Motor neuron (in vitro differentiated cells): ENCODE data around the gene TSPAN18. TPM values are rescaled to one million over a fixed set of nuclear protein-coding genes. Genes with fewer than 3 reads are reported as not detected.

ENCODE experiments used
- ATAC-seq, 8 experiments: fragments of 200-7000 bp; cut with Tn5 transposase; replicated peaks in 6 of 8; 2 replicates each; pipeline ENCODE4 v1.8.0; 2021; ENCODE audit warnings: mild to moderate bottlenecking in 8 of 8, moderate library complexity in 8 of 8
- H3K27ac ChIP-seq, 2 donors: fragments of 250-450 bp; sonication (Bioruptor Pico); 2 replicates each; pipeline ENCODE4 v1.9.0; 2021; ENCODE audit warnings: antibody characterized with exemption in 2 of 2, mild to moderate bottlenecking in 2 of 2, moderate library complexity in 1 of 2
- H3K4me1 ChIP-seq, 2 donors: fragments of 250-450 bp; sonication (Bioruptor Pico); replicated peaks in 1 of 2; 2 replicates each; pipeline ENCODE4 v1.6.1; 2021; ENCODE audit warnings: antibody characterized with exemption in 2 of 2, mild to moderate bottlenecking in 2 of 2, moderate library complexity in 1 of 2
- H3K4me3 ChIP-seq, 5 donors: fragments of 250-450 bp; sonication (Bioruptor Pico); 2 replicates each; pipeline ENCODE4 v1.9.0; 2021; ENCODE audit warnings: antibody characterized with exemption in 5 of 5, mild to moderate bottlenecking in 5 of 5, moderate library complexity in 4 of 5
- WGBS, 10 experiments: fragments of 450-650 bp; shearing (Covaris generic); methylation state at CpG; one replicate each; pipeline ENCODE4 v1.0.0; 2022; 5-methylcytosine and 5-hydroxymethylcytosine counted together
- in situ Hi-C, 9 experiments: fragments of 400-800 bp; cut with MboI; loops; one replicate each; pipeline ENCODE4 v1.15.0; 2021; ENCODE audit warnings: low sequenced_read_pairs in 9 of 9, low pct_unique_long_range_greater_than_20kb in 2 of 9; ENCODE audit not compliant: unreplicated experiment in 9 of 9
- total RNA-seq, 8 experiments: library from RNA; unstranded; fragments of 300-600 nt; gene quantifications; 2 replicates each; pipeline versions ENCODE4 v1.2.3 to v1.2.4, GENCODE V29; 2022

The TSPAN18 gene
- total RNA-seq, 8 experiments from 2014 or later, result 17.4 to 128 (median 30.2) TPM

DNA sequence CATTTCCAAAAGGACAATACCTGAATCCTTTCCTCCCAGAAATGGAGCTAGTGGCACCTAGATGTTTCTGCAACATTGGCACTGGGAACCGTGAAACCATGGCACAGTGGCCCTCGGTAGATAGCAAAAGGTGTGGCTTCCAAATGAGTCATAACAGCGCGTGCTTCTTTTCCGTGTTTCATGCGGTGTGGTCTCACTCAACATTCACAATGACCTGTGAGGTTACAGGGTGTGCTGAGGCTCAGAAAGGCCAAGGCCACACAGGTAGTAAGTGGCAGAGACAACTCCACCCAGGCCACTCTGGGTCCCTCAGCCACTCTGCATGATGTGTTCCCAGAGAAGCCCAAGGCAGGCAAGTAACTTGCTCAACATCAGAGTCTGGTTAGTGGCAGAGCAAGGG is 156.5 kb downstream of the TSPAN18 start:
- 68 to 100% (median 96%) methylated on average over 1 to 6 of the region's 6 CpGs; no CpG with 5 or more reads in 4 of the 10 experiments for WGBS, 10 experiments
- ATAC-seq, result peak in 1 of 8 experiments; percentile 16
- no peak overlapping the region for H3K27ac ChIP-seq
- H3K4me1 ChIP-seq, result peaks cover 57 to 63% of the 10 kb centered on the region in 2 donors
- in situ Hi-C loops, result loop anchor here in 2 of 9 experiments (25.0 kb wide), 1 partner anchor 146 kb away; the partner anchor contains the start of gene TSPAN18 (in 2 of the 2)
- H3K4me3 ChIP-seq, result no peak overlapping the region

DNA sequence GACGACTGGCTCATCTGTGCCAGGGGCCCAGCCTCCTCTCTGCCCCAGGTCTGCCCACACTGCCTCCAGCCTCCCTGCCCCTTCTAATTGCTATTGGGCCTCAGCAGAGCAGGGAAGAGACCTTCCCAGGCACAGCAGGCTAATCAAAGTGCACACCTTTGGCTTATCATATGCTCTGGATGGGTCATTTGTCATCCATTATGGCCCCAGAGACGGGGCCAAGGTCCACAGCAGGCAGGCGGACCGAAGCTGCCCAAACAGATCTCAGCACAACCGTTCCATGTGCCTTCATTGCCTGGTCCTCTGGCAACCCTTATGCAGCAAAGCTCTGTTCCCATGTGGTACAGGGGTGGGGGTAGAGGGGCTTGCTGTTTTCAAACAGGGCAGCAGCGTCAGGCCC is 157.3 kb downstream of the TSPAN18 start:
- in situ Hi-C loops, result loop anchor here in 2 of 9 experiments (25.0 kb wide), 1 partner anchor 147 kb away; the partner anchor contains the start of gene TSPAN18 (in 2 of the 2)
- no peak for ATAC-seq
- H3K27ac ChIP-seq, result no peak overlapping the region
- H3K4me1 ChIP-seq, result peaks cover 49 to 55% of the 10 kb centered on the region in 2 donors
- WGBS, 10 experiments, result 80 to 100% (median 100%) methylated on average over 1 to 2 of the region's 6 CpGs; no CpG with 5 or more reads in 5 of the 10 experiments
- no peak overlapping the region for H3K4me3 ChIP-seq

DNA sequence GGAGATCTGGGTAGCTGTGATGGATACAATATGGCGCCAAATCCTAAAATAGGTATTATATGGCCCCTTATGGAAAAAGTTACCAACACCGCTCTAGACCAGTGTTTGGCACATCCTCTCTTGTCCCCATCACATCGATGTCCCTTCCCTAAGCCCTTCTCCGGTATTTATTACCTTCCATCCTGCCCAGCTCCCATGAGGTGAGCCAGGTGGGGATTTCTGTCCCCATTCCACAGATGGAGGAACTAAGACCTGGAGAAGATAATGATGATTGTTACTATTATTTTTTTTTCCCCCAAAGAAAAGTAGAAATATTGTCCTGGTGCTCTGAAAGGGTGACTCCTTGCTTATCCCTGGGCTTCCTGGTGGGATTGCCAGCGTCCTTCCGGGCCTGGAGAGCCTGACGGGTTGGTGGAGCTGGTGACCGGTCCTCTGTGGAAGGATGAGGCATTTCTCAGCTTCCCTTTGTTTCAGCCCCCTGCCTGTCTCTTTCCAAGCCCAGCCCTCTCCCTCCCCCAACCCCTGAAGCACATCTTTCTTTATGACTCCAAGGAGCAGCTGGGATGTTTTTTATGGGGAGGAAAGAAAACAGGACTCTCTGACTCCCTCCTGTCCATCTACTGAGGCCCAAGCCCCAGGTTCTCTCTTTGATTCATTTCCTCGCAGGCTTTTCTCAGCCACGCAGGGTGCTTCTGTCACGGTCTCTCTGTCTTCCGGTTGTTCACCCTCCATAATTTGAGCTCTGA is 158.5 kb downstream of the TSPAN18 start:
- peak in 5 of 8 experiments; percentile 55 to 65 (median 61) for ATAC-seq
- WGBS, 10 experiments, result 18 to 100% (median 95%) methylated on average over 1 to 6 of the region's 12 CpGs; no CpG with 5 or more reads in 2 of the 10 experiments
- in situ Hi-C loops, result loop anchor here in 2 of 9 experiments (25.0 kb wide), 1 partner anchor 148 kb away; the partner anchor contains the start of gene TSPAN18 (in 2 of the 2)
- Histone ChIP-seq H3K27ac (peak overlapping the region; percentile 71 to 78), H3K4me3 (no peak overlapping the region), H3K4me1 (peaks cover 47 to 54% of the 10 kb centered on the region in 2 donors)

DNA sequence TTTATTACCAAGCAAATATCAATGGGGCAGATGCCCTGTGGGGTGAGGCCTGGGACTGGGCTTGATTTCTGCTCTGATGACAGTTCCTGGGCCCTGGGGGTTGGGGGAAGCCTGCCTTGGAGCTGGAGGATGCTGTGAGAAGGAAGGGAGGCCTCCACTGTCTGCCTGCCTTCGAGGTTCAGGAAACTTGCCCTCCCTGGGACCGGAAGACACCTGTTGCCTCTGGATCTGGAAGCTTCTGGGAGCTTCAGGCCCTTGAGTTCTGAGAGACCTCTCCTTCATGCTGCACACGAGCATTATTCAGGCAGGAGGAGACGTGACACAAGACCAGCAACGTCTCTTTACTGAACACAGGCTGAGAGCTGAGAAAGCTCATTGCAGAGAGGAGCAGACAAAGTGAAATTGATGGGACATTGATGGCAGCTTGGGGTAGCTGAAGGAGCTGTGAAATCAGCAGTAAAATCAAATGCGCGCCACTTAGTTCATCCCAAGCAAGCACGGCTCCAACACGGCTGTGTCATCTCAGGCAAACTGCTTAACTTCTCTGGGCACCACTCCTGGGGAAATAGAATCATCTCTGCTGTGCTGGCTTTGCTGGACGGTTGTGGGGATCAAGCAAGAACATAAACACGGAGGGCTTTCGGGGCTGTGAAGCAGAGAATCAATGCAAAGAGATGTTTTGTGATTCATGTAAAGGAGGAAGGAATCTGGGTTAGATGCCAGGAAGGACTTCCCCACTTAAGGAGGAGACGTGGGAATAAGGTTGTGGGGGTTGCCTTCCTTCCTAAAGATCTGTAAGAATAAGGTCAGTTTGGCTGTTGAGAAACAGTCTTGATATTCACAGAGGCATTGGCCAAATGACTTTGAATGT is 159.4 kb downstream of the TSPAN18 start:
- 0 to 100% (median 45%) methylated on average over 1 to 7 of the region's 13 CpGs; no CpG with 5 or more reads in 1 of the 10 experiments for WGBS, 10 experiments
- in situ Hi-C loops, result loop anchor here in 2 of 9 experiments (25.0 kb wide), 1 partner anchor 149 kb away; the partner anchor contains the start of gene TSPAN18 (in 2 of the 2)
- peak in 5 of 8 experiments; percentile 51 to 68 (median 60) for ATAC-seq
- Histone ChIP-seq H3K4me3 (no peak overlapping the region), H3K4me1 (peaks cover 48 to 55% of the 10 kb centered on the region in 2 donors), H3K27ac (peak overlapping the region; percentile 71 to 78)

DNA sequence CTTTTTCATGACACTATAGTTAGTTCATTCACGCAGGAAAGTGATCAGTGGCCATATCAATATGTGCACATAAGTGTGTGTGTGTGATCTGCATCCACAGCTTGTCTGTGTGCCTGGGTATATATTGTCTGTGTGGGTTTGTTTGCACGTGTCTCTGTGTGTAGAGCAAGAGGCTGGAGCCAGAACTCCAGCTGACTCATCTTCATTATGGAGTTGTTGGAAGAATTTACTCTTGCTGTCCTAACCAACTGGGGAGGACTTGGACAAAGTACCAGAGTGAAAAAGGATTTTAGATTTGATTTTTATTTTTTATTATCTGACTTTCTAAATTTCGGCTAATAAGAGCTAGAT is 160.0 kb downstream of the TSPAN18 start:
- peak in 4 of 8 experiments; percentile 27 to 71 (median 56) for ATAC-seq
- Histone ChIP-seq H3K4me3 (no peak overlapping the region), H3K4me1 (peaks cover 54 to 61% of the 10 kb centered on the region in 2 donors), H3K27ac (no peak overlapping the region)
- in situ Hi-C loops, result loop anchor here in 2 of 9 experiments (25.0 kb wide), 1 partner anchor 149 kb away; the partner anchor contains the start of gene TSPAN18 (in 2 of the 2)
- WGBS, 10 experiments, result 0 to 80% (median 40%) methylated on average over 1 to 2 of the region's 3 CpGs; no CpG with 5 or more reads in 6 of the 10 experiments

DNA sequence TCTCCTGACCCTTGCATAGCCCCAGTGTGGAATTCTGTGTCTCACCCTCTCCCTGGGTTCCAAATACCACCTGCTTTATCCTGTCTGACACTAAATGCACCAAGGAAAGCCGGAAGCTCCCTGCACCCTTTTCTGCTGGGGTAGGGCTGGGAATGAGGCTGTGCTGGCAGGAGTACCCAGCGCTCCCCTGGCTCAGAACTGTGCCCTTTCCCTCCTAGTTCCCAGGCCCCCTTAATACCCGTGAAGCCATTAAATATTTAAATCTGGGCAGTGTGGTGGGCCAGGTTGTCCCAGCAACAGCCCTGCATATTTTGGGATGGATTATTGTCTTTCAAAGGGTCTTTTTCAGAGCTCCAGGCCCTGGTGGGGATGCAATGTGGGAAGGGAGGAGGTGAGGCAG is 160.9 kb downstream of the TSPAN18 start:
- no peak overlapping the region for H3K4me3 ChIP-seq
- H3K4me1 ChIP-seq, result peaks cover 55 to 63% of the 10 kb centered on the region in 2 donors
- in situ Hi-C loops, result loop anchor here in 2 of 9 experiments (25.0 kb wide), 1 partner anchor 150 kb away; the partner anchor contains the start of gene TSPAN18 (in 2 of the 2)
- 50% methylated on average over 2 of the region's 3 CpGs; no CpG with 5 or more reads in 9 of the 10 experiments for WGBS, 10 experiments
- ATAC-seq, result no peak
- no peak overlapping the region for H3K27ac ChIP-seq

DNA sequence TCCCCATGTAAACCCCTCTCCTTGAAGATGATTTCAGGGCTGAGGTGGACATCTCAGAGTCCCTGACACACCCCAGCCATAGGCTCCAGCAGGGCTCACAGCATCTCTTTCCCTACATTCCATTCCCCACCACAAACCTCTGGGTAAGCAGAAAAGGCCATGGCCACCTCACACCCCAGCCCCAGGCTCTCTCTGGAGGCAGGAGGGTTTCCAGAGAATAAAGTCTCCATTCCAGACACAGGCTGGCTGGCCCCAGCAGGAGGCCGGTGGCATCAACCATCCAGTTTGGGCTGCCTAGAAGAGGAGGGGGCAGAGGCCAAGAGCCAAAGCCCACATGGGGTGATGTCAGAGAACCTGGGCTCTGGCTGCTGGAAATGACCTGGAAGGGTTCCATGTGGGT is 162.5 kb downstream of the TSPAN18 start:
- WGBS, 10 experiments, result 100% methylated on average over 1 of the region's 1 CpG; no CpG with 5 or more reads in 9 of the 10 experiments
- ATAC-seq, result no peak

DNA sequence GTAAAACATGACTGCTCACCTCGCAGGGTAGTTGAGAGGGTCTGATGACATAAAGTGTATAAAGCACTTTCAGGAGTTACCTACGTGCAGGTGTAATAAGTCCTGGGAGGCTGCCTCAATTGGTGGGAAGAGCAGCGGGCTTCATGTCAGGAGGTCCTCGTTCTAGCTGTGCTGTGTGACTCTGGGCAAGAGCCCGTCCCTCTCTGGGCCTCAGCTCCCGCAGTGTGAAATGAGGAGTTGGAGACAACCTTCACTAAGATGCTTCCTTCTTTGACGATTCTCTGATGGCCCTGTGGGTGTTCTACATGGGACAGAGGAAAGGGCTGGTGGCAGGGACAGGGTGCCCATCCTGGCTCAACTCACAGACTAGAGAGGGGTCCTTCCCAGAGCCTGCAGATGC is 166.1 kb downstream of the TSPAN18 start:
- H3K4me1 ChIP-seq, result peaks cover 32 to 39% of the 10 kb centered on the region in 2 donors
- in situ Hi-C loops, result loop anchor here in 2 of 9 experiments (25.0 kb wide), 1 partner anchor 156 kb away; the partner anchor contains the start of gene TSPAN18 (in 2 of the 2)

More for the DNA sequence above, 162.5 kb downstream of the TSPAN18 start:
- H3K4me3 ChIP-seq, result no peak overlapping the region
- peaks cover 58 to 70% of the 10 kb centered on the region in 2 donors for H3K4me1 ChIP-seq
- no peak overlapping the region for H3K27ac ChIP-seq
- in situ Hi-C loops, result loop anchor here in 2 of 9 experiments (25.0 kb wide), 1 partner anchor 152 kb away; the partner anchor contains the start of gene TSPAN18 (in 2 of the 2)

DNA sequence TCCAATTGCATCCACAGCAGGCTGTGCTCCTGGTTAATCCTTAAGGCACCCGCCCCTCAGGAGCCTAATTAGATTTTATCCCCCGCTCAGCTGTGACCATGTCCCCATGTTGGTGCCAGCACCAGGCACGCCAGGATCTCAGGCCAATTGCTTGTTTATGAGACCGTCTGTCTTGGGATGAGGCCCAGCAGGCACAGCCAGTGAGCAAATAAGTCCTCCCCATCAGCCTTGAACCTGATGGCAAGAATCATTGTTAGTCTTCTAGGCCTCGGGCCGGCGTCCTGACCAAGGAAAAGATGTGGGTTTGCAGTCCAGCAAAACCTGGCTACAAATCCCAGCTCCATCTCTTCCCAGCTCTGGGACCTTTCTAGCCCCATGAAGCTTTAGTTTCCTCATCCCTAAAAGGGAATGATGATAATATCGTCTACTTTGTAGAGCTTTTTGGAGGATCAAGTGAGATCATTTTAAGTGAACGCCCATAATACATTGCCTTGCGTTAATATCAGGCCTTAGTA is 166.6 kb downstream of the TSPAN18 start:
- Histone ChIP-seq H3K4me1 (peaks cover 32 to 36% of the 10 kb centered on the region in 2 donors), H3K27ac (no peak overlapping the region), H3K4me3 (no peak overlapping the region)
- WGBS, 10 experiments, result 17 to 85% (median 74%) methylated on average over 1 to 7 of the region's 10 CpGs; no CpG with 5 or more reads in 4 of the 10 experiments
- in situ Hi-C loops, result loop anchor here in 2 of 9 experiments (25.0 kb wide), 1 partner anchor 156 kb away; the partner anchor contains the start of gene TSPAN18 (in 2 of the 2)
- ATAC-seq, result no peak

More for the DNA sequence above, 166.1 kb downstream of the TSPAN18 start:
- ATAC-seq, result no peak
- WGBS, 10 experiments, result 60 to 100% (median 99%) methylated on average over 1 to 5 of the region's 7 CpGs; no CpG with 5 or more reads in 6 of the 10 experiments
- no peak overlapping the region for H3K27ac ChIP-seq
- no peak overlapping the region for H3K4me3 ChIP-seq

DNA sequence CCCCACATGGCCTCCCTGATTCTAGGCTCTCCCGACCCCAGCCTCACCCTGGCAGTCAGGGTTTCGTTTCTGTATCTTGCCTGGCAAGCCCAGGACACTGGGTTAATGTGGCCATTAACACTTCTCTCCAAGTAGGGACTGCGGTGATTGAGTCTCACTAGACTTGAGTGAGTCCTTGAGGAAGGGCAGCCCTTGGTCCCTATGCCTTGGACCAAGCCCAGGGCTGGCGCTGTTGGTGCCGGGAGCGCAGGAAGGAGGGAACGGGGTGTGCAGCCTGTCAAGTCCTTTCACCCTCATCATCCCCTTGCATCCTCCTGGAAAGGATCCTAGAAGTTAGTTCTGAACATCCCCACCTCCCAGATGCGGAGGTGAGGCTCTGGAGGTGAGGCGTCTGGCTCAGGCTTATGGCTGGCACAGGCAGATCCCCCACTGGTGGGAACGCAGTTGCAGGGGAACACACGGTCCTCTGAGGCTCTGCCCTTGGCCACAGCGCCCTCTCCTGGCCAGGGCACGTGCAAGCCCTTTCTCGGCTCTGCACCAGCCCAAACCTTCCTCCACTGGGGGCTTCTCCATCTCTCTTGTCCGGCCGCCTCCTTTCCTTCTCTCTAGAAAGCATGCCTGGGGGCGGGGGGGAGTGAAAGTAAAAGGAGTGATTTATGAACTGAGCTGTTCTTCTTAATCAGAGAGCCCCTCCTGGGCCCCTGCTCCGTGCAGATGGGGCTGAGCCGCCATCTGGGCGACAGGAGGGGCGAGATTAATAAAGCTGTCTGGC is 167.3 kb downstream of the TSPAN18 start:
- in situ Hi-C loops, result loop anchor here in 2 of 9 experiments (25.0 kb wide), 1 partner anchor 157 kb away; the partner anchor contains the start of gene TSPAN18 (in 2 of the 2)
- Histone ChIP-seq H3K27ac (no peak overlapping the region), H3K4me3 (no peak overlapping the region), H3K4me1 (peaks cover 32 to 36% of the 10 kb centered on the region in 2 donors)
- ATAC-seq, result peak; percentile 72 to 98 (median 96)
- 21 to 100% (median 69%) methylated on average over 1 to 6 of the region's 21 CpGs; no CpG with 5 or more reads in 2 of the 10 experiments for WGBS, 10 experiments

DNA sequence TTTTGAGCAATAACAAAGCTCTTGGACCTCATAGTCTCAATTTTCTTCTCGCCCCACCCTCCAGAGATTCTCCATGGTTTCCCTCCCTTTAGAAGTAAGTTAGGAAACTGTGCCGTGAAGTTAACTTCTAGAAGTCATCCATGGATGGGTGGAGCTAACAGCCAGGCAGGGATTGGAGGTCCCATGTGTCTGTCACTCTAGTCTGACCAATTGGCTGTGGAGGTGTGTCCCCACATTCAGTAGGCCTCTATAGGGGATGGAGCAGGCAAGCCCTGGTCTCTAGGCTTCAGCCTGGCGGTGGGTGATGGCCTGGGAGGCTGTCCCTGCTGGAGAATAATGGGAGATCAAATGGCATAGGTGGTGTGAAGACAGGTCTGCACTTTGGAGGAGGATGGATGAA is 173.2 kb downstream of the TSPAN18 start:
- no peak overlapping the region for H3K27ac ChIP-seq
- peaks cover 5 to 10% of the 10 kb centered on the region in 2 donors for H3K4me1 ChIP-seq
- in situ Hi-C loops, result loop anchor here in 7 of 9 experiments (10.0 to 25.0 kb wide), 5 partner anchors 163 to 288 kb away; partner anchors contain the start of gene TSPAN18 (in 4 of the 7)
- peak; percentile 64 to 89 (median 82) for ATAC-seq
- 50 to 100% (median 65%) methylated on average over 1 of the region's 3 CpGs; no CpG with 5 or more reads in 6 of the 10 experiments for WGBS, 10 experiments
- H3K4me3 ChIP-seq, result no peak overlapping the region
